Aorta (tissue), 5 donors: ENCODE data around the gene C10orf90. TPM values are rescaled to one million over a fixed set of nuclear protein-coding genes. Genes with fewer than 3 reads are reported as not detected.

Experiments
- ATAC-seq: fragments of 200-7000 bp; cut with Tn5 transposase; one replicate; pipeline ENCODE4 v1.9.1; 2022; ENCODE audit warnings: moderate library complexity; ENCODE audit not compliant: low FRiP score
- DNase-seq, 2 donors: peaks; one replicate each; pipeline ENCODE4 v3.0.0-alpha.2; 2020
- H3K27ac ChIP-seq, 2 donors: one replicate each; pipeline ENCODE4 v1.5.1; 2013; ENCODE audit warnings: low read length in 2 of 2, mild to moderate bottlenecking in 2 of 2, moderate library complexity in 2 of 2, control low read depth in 1 of 2, inconsistent platforms in 1 of 2, low read depth in 1 of 2
- H3K27me3 ChIP-seq, 2 donors: one replicate each; pipeline ENCODE4 v1.6.1; 2013; ENCODE audit warnings: control low read depth in 1 of 2, low read length in 1 of 2, mild to moderate bottlenecking in 1 of 2, moderate library complexity in 1 of 2; ENCODE audit not compliant: insufficient read depth in 2 of 2, control insufficient read depth in 1 of 2
- H3K36me3 ChIP-seq, 2 donors: one replicate each; pipeline ENCODE4 v1.6.1; 2013; ENCODE audit warnings: control low read depth in 1 of 2, low read length in 1 of 2, mild to moderate bottlenecking in 1 of 2; ENCODE audit not compliant: insufficient read depth in 2 of 2, control insufficient read depth in 1 of 2
- H3K4me1 ChIP-seq, 2 donors: one replicate each; pipeline ENCODE4 v1.6.1; 2013; ENCODE audit warnings: low read length in 2 of 2, control low read depth in 1 of 2, mild to moderate bottlenecking in 1 of 2, moderate library complexity in 1 of 2; ENCODE audit not compliant: insufficient read depth in 2 of 2, control insufficient read depth in 1 of 2
- H3K4me3 ChIP-seq, 2 donors: one replicate each; pipeline ENCODE4 v1.5.1; 2013; ENCODE audit warnings: low read length in 2 of 2, control low read depth in 1 of 2, mild to moderate bottlenecking in 1 of 2
- H3K9me3 ChIP-seq: one replicate; pipeline ENCODE4 v1.6.1; 2013; ENCODE audit warnings: mild to moderate bottlenecking, low read length; ENCODE audit not compliant: control insufficient read depth
- WGBS, 2 donors: extraction: QIAGEN DNeasy Blood & Tissue Kit; methylation state at CpG; one replicate each; pipeline ENCODE4 v1.1.7; 2013; 5-methylcytosine and 5-hydroxymethylcytosine counted together
- intact Hi-C, 2 donors: fragments of 100-400 bp; cut with DNase I; formaldehyde crosslinking; loops; one replicate each; pipeline versions ENCODE4 v1.14.2 to v1.15.0; 2022
- polyA plus RNA-seq, 2 donors: library from polyadenylated mRNA; stranded (reverse); fragments of 200-250 nt; gene quantifications; one replicate each; pipeline ENCODE4 v1.2.3, GENCODE V29; 2013
- total RNA-seq, 2 donors: library from RNA; stranded (reverse); fragmentation: NEBNext Ultra II Directional; extraction: Animal tissue kit (Norgen Biotek cat#: 25700); gene quantifications; one replicate each; pipeline ENCODE4 v1.2.1, GENCODE V29; 2021
- donor health status: healthy with polysubstance abuse.
- donor health status: Bipolar disorder and iron deficiency.
- donor health status: DM: no; HTN: no; CAD: no.
- donor health status: DM: no; HTN: no; CAD: no.
- donor health status: DM: yes; HTN: yes; CAD: no.

Gene C10orf90
- total and polyA plus RNA-seq, 4 donors = not detected

DNA sequence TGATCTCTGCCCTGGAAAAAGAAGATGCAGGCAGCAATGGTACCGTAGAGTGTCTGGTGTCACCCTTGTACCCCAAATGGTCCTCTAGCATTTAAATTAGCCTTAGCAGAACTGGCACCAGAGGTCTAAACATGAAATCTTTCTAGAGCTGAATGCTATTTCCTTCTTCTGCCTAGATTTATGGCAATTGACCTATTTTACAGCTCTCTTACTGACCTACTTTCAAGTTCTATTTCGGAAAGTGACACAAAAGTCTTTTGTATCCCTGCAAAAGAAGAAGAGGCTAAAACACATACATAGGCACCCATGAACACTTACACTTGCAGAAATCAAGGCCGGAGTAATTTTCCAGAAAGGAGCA lies 272.1 kb downstream of the C10orf90 start:
- Histone ChIP-seq H3K4me1 (no peaks in the 10 kb centered on the region), H3K9me3 (peaks cover 2% of the 10 kb centered on the region), H3K4me3 (no peak overlapping the region), H3K36me3 (no peaks in the 10 kb centered on the region), H3K27me3 (no peaks in the 10 kb centered on the region), H3K27ac (no peak overlapping the region)
- DNase-seq (no peak), ATAC-seq (no peak)
- WGBS, 2 donors = 68 to 71% methylated on average over 3 of the region's 3 CpGs
- intact Hi-C loops = no loop called here

DNA sequence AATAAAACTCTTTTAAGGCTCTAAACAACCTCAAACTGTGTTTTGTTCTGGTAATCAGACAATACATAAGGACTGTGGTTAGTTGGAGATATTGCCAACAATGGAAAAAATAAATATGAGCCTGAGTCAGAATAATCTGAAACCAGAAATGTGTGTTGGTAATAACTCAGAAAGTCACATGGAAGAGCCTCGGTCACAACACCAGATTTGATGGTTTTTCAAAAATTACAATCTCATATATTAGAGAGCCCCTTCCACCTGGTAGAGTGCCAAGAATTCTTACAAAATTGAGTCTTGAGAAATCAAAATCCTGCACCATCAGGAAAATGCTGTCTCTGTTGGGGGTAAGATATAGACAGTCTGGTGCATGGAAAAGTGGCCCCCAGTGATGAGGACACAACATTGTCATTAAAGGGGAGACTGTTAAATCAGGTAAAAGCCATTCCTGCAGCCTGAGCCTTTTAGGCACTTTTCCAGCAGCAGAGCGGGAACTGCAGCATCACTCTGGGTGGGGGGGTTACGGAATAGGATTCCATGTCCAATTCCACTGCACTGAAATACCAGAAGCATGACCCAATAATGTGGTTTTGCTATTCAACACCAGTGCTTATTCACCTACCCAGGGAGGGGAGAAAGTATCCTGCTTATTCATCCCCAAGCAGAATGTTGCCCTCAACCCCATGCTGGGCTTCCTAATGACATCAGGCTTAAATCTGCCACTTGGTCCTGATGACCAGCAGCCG lies 272.7 kb downstream of the C10orf90 start:
- ATAC-seq (no peak), DNase-seq (no peak)
- no peaks in the 10 kb centered on the region for H3K36me3 ChIP-seq
- 54 to 67% methylated on average over 4 of the region's 4 CpGs for WGBS, 2 donors
- H3K9me3 ChIP-seq = peaks cover 2% of the 10 kb centered on the region
- no peaks in the 10 kb centered on the region for H3K27me3 ChIP-seq
- H3K4me1 ChIP-seq = no peaks in the 10 kb centered on the region
- intact Hi-C loops = no loop called here
- no peak overlapping the region for H3K27ac ChIP-seq
- no peak overlapping the region for H3K4me3 ChIP-seq

DNA sequence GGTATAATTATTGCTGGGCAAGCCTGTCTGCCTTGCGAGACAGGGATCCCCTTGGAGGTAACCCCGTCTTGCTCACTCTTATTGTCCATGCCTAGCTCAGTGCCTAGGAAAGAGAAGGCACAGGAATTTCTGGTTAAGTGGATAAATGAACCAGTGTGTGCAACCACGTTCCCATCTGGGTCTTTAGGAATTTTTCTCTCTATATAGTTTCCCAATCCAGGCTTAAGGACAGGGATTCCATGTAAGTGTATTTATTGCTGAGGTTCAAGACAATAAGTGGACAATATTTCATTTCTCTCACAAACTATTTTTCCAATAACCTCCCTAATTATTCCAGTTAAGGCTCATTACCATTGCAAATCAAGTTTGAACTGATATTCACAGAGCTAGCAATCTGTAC lies 273.3 kb downstream of the C10orf90 start:
- no peaks in the 10 kb centered on the region for H3K36me3 ChIP-seq
- intact Hi-C loops = no loop called here
- WGBS, 2 donors = 87 to 88% methylated on average over 3 of the region's 3 CpGs
- H3K4me3 ChIP-seq = no peak overlapping the region
- no peak for DNase-seq
- H3K27ac ChIP-seq = no peak overlapping the region
- H3K9me3 ChIP-seq = peaks cover 2% of the 10 kb centered on the region
- no peak for ATAC-seq
- H3K4me1 ChIP-seq = no peaks in the 10 kb centered on the region
- no peaks in the 10 kb centered on the region for H3K27me3 ChIP-seq

DNA sequence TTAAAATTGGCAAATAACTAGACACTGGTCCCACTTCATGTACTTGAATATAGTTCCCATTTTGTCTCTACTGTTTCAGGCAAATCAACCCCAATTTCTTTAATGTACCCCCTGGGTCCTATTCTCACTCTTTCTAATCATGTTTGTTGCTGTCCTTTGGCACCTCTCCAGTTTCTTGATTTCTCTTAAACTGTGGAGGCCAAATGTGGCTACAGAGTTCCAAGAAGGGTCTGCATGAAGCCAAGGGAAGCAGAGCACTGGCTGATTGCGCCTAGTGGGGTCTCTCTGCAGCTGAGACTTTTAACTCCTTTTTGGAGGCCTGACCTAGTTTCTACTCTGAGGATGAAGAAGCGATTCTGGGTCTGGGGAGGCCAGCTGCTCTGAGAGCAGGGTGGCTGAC lies 275.5 kb downstream of the C10orf90 start:
- no peaks in the 10 kb centered on the region for H3K4me1 ChIP-seq
- H3K27me3 ChIP-seq = no peaks in the 10 kb centered on the region
- DNase-seq = no peak
- no peak overlapping the region for H3K27ac ChIP-seq
- intact Hi-C loops = no loop called here
- no peak overlapping the region for H3K4me3 ChIP-seq
- H3K9me3 ChIP-seq = peaks cover 2% of the 10 kb centered on the region
- H3K36me3 ChIP-seq = no peaks in the 10 kb centered on the region
- WGBS, 2 donors = 75 to 85% methylated on average over 2 of the region's 2 CpGs
- ATAC-seq = no peak

DNA sequence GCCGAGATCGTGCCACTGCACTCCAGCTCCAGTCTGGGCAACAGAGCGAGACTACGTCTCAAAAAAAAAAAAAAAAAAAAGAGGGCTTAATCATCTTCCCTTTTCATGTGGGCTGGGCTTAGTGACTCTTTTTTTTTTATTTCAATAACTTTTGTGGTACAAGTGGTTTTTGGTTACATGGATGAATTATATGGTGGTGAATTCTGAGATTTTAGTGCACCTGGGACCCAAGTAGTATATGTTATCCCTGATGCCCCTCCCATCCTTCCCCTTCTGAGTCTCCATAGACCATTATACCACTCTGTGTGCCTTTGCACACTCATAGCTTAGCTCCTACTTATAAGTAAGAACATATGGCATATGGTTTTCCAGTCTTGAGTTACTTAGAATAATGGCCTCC lies 277.4 kb downstream of the C10orf90 start:
- 91 to 92% methylated on average over 4 of the region's 4 CpGs for WGBS, 2 donors
- H3K4me3 ChIP-seq = no peak overlapping the region
- no peaks in the 10 kb centered on the region for H3K4me1 ChIP-seq
- no peaks in the 10 kb centered on the region for H3K27me3 ChIP-seq
- peaks cover 2% of the 10 kb centered on the region for H3K9me3 ChIP-seq
- intact Hi-C loops = no loop called here
- no peak overlapping the region for H3K27ac ChIP-seq
- H3K36me3 ChIP-seq = no peaks in the 10 kb centered on the region
- ATAC-seq (no peak), DNase-seq (no peak)

DNA sequence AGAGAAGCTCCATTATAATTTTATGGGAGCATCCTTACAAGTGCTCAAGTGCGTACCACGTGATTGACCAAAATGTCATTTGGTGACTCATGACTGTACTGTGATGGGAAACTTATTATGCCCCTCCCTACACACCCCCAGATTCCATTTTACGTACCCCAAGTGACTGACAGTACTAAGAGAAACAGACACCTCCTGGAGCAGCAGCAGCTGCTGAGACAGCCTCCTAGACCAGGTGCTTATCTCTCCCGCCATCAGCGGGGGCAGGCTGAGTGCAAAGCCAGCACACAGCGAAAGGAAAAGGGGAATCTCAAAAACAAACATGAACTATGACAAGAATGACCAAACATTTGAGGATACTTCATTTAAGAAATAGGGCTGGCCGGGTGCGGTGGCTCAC lies 278.0 kb downstream of the C10orf90 start:
- Histone ChIP-seq H3K9me3 (peaks cover 2% of the 10 kb centered on the region), H3K36me3 (no peaks in the 10 kb centered on the region), H3K4me3 (no peak overlapping the region), H3K27me3 (no peaks in the 10 kb centered on the region), H3K4me1 (no peaks in the 10 kb centered on the region), H3K27ac (no peak overlapping the region)
- WGBS, 2 donors = 86 to 88% methylated on average over 8 of the region's 8 CpGs
- DNase-seq (no peak), ATAC-seq (no peak)
- intact Hi-C loops = no loop called here

DNA sequence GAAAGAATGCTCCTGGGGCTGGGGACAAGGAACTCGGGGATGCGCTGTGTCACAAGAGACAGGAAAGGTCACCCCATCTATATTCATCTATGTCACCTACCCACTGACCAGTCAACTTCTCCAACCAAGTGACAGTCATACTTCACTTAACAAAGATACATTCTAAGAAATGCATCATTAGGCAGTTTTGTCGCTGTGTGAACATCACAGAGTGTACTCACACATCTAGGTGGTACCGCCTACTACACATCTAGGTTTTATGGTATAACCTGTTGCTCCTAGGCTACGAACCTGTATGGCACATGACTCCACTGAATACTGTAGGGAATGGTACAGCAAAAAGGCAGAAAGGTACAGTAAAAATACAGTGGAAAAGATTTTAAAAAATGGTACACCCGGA lies 278.4 kb downstream of the C10orf90 start:
- Histone ChIP-seq H3K27me3 (no peaks in the 10 kb centered on the region), H3K36me3 (no peaks in the 10 kb centered on the region), H3K4me3 (no peak overlapping the region), H3K4me1 (no peaks in the 10 kb centered on the region), H3K9me3 (peaks cover 2% of the 10 kb centered on the region), H3K27ac (no peak overlapping the region)
- no peak for ATAC-seq
- 93 to 94% methylated on average over 6 of the region's 6 CpGs for WGBS, 2 donors
- DNase-seq = no peak
- intact Hi-C loops = no loop called here

DNA sequence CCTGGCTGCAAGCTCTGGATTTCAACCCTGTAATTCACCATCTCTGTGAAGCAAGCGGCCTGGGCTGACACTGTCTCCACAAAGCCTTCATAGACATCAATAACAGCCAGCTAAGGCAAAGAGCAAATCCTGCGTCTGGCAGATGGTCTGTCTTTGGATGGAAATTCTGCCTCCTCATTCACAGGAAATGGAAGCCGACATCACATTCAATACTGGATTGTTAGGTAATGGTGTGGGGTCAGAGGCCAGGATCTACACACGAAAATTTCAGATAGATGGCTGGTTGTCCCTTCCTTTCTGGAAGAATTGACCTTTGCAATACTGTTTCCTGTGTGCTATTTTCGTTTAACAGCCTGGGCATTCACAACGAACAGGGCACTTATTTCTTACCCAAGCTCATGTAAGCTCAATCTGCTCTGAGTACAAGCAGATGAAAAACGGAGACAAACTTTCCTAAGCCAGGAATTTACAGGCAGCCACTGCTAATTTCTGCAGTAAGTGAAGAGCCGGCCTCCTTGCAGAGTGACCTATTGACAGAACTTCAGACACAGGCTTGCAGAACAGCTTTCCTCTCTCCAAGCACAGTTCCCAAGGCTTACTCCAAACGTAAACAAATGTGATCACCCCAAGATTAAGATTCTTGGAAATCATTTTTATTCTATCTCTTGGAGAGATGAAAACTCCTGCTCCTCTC lies 279.2 kb downstream of the C10orf90 start:
- intact Hi-C loops = no loop called here
- Histone ChIP-seq H3K9me3 (peaks cover 2% of the 10 kb centered on the region), H3K36me3 (no peaks in the 10 kb centered on the region), H3K4me1 (no peaks in the 10 kb centered on the region), H3K4me3 (no peak overlapping the region), H3K27ac (no peak overlapping the region), H3K27me3 (no peaks in the 10 kb centered on the region)
- DNase-seq = no peak
- WGBS, 2 donors = 51 to 52% methylated on average over 9 of the region's 9 CpGs
- no peak for ATAC-seq

DNA sequence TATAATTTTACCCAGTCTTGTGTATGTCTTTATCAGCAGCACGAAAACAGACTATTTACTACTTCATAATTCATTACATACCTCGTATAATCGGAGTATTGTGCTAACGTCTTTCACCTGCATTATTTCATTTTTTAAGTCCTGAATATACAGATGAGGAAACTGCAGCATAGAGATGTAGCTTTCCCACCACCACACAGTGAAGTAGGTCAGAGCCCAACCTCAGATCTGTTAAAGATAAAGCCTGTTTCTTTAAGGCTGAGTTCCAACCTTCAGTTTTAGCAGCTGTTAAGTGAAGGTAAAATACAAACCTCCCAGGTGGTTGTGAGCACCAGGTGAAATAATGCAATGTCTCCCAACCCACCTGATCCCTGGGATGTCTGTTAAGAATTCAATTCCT lies 280.2 kb downstream of the C10orf90 start:
- H3K36me3 ChIP-seq = no peaks in the 10 kb centered on the region
- no peak overlapping the region for H3K4me3 ChIP-seq
- H3K27me3 ChIP-seq = no peaks in the 10 kb centered on the region
- intact Hi-C loops = no loop called here
- no peak for ATAC-seq
- DNase-seq = no peak
- 94% methylated on average over 4 of the region's 4 CpGs for WGBS, 2 donors
- no peaks in the 10 kb centered on the region for H3K4me1 ChIP-seq
- peaks cover 2% of the 10 kb centered on the region for H3K9me3 ChIP-seq
- H3K27ac ChIP-seq = no peak overlapping the region
